GM20000 (cell line): ENCODE measurements around the gene ASPG.

Experiments
- DNase-seq: peaks from one replicate; pipeline ENCODE4 v3.0.0; 2012; ENCODE audit warnings: low spot score
- TF ChIP-seq, protein P1 (sequence below): IDR thresholded peaks from 2 replicates; pipeline ENCODE4 v1.5.1; 2012; ENCODE audit warnings: mild to moderate bottlenecking, control low read depth; ENCODE audit errors: extremely low read depth, missing control alignments

Gene ASPG

DNA sequence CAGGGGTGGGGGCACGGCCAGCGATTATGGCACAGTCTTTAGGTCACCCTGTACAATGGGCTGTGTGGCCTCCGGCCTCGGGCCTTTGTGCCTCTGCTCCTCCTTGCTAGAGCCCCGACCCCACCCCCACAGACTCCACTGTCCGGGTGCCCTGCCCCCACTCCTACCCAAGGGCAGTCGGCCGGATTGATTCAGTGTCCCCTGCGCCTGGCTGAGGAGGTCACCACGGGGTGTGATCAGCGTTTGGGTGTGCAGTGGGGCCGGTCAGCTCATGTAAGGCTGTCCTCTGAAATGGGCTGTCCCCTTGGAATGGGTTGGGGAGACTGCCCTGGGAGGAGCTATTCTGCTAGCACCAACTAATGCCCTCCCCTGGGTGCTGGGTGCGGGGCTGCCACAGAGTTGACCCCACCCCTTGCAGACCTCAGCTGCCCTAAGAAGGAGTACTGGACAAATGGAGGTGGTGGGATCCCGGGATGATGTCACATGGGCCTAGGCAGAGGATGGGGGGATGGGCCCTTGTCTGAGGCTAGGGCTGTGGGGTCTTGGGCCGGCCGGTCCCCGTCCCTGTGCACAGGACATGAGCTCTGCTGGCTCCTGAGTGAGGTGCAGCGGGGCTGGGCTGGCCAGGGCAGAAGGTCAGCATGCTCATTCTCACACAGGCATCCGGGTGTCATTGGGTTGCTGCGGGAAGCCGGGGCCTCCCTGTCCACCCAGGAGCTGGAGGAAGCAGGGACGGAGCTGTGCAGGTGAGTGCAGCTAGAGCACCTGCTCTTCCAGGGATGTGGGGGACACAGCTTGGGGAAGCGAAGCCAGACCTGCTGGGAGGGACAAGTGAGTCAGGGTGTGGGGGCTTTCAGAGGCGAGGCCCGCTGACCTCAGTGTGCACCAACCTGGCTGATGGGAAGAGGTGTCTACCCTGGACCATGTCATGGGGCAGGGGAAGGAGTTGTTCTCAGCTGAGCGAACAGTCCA is 23.4 kb downstream of the ASPG start:
- TF ChIP-seq, protein P1, sequence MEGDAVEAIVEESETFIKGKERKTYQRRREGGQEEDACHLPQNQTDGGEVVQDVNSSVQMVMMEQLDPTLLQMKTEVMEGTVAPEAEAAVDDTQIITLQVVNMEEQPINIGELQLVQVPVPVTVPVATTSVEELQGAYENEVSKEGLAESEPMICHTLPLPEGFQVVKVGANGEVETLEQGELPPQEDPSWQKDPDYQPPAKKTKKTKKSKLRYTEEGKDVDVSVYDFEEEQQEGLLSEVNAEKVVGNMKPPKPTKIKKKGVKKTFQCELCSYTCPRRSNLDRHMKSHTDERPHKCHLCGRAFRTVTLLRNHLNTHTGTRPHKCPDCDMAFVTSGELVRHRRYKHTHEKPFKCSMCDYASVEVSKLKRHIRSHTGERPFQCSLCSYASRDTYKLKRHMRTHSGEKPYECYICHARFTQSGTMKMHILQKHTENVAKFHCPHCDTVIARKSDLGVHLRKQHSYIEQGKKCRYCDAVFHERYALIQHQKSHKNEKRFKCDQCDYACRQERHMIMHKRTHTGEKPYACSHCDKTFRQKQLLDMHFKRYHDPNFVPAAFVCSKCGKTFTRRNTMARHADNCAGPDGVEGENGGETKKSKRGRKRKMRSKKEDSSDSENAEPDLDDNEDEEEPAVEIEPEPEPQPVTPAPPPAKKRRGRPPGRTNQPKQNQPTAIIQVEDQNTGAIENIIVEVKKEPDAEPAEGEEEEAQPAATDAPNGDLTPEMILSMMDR, result no peak
- DNase-seq, result no peak

DNA sequence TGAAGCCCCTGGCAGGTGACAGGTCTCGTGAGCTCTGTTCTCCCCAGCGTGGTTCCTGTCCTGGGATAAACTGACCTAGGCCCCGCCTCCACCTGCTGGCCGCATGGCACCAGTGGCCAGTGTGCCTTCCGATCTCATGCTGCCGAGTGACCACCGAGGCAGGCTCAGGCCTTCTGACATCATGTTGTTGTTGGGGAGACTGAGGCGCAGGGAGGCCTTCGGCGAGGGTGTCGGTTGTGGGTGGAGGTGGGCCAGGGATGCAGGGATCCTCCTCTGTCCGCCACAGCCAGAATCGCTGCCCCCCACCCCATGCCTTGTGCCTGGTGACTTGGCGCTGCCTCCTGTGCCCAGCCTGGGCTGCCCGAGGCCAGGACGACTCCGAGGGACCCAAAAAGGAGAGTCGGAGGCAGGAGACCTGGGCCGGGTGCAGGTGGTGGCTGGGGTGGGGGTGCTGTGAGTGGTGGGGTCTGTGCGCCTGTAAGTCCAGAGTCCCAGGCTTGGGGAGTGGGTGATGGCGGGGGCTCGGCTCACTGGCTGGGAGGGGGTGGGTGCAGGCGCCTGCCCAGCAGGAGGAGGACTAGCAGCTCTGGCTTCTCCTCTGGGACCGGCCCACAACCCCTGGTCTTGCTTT is 24.3 kb downstream of the ASPG start:
- DNase-seq, result no peak
- TF ChIP-seq, protein P1, result no peak

DNA sequence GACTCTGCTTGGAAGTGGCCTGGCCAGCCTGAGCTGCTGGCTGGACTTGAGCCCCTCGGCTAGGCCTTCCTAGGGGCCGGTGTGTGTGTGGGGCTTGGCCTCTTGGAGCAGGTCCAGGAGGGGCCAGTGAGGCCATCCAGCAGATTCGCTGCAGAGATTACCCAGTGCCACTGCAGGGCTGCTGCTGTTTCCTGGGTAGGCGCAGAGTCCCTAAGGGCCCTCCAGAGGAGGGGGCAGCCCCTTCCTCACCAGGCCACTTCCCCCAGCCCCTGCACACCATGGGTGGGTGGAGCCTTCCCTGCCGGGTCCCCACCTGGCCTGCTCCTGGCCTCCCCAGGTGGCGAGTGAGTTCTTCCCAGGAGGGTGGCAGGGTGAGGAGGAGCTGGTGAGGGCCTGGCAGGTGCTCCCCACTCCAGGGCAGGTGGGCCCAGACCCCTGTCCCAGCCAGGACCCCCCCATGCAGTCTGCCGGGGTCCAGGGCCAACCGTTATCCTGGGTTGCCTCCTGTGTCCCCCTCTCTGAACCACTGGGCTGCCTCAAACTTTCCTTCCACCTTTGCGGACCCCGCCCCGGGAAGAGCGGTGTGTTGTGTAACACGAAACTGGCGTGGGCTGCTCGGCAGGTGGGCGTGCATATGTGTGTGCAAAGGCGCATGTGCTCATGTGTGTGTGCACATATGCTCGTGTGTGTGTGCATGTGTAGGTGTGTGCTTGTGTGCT is 25.1 kb downstream of the ASPG start:
- TF ChIP-seq, protein P1, result no peak
- no peak for DNase-seq

DNA sequence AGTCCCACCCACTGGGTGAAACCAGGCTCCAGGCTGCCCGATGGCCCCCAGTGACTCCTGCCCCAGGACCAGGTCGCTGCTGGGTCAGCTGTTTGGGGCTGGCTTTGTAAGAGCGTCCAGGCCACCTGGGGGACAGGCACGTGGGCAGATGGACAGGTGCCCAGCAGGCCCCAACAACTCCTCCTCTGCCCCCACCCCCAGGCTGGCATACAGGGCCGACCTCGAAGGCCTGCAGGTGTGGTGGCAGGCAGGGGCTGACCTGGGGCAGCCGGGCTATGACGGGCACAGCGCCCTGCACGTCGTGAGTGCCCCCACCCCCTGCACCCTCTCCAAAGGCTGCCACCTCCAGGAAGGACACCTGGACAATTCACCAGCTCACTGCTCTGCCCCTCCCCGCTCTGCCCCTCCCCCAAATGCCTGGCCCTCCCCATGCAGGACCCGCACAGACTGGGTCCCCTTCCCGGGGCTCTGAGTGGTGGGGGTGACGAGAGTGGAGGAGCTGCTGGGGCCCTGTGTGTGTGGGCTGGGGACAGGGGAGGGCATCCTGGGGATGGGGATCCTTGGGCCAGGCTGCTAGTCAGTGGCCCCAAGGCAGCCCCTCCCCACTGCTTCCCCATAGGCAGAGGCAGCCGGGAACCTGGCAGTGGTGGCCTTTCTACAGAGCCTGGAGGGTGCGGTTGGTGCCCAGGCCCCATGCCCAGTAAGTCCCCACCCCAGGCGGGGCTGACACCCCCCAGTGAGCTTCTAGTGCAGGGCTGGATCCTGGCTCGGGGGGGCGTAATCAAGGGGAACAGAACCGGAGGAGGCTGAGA is 26.0 kb downstream of the ASPG start:
- DNase-seq, result no peak
- TF ChIP-seq, protein P1, result no peak

DNA sequence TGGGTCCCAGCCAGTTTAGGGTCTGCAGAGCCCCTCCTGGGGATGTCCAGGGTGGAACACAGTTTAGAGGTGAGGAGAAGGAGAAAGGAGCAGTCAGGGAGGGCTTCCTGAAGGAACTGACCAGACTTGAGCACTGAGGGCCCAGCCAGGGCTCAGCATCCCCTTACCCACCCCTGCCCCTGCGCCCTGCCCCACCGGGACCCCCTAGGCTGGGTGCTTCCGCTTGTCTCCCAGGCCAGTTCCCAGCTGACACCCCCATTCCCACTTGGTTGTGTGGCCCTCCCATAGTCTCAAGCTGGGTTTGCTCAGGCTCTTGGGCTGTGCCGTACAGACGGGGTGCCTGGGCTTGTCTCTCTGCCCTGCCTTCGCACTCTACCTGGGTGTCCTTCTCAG is 26.6 kb downstream of the ASPG start:
- TF ChIP-seq, protein P1, result no peak
- no peak for DNase-seq

DNA sequence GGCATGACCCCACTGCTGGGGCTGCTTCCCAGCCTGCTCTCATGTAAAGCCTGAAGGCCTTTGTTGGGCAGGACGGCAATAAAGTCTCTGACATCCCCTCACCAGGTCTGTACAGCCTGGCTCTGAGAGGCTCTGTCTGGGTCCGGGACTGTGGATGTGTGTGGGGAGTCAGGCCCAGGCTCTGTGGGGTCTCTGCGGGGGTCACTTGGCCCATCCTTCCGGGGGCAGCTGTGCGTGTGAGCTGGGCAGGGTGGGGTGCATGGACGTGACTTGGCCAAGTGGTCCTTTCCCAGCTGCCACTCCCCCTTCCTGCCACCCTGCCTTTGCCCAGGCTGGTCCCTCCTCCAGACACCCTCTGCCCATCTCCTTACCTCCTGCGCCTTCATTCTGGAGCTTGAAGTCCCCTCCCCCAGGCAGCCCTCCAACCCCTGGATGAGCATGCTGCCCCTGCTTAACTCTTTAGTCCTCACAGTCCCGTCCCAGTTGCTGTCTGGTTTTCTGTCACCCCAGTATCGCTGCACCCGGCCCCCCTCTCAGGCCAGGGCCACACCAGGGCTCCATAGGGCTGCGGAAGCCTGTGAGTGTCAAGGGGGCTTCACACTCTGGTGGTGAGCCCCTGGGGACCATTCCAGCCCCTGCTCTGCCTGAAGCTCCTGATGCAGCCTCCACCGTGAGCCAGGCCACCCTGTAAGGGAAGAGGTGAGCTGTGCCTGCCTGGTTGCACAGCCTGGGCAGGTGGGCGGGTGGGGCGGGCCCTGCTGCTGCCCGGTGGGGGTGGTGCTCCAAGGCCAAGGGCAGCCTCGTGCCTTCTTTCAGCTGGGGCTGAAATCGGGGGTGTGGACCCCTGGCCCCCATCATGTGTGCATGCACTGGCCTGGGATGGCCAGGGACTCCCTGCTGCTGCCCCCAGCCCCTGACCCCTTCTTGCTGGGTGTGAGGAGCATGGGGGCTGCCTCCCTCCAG is 27.4 kb downstream of the ASPG start:
- no peak for DNase-seq
- TF ChIP-seq, protein P1, result no peak
